RWPE2 (cell line): ENCODE data around the gene TMEM42.

Source experiments
- ATAC-seq: fragments of 200-7000 bp; cut with Tn5 transposase; 3 replicates; pipeline ENCODE4 v1.9.1; 2021; ENCODE audit warnings: low read depth
- DNase-seq: peaks from one replicate; pipeline ENCODE4 v3.0.0-alpha.2; 2020; ENCODE audit warnings: low spot score
- H3K27ac ChIP-seq: fragments of 450-650 bp; 2 replicates; pipeline ENCODE4 v1.5.1; 2017; ENCODE audit warnings: mild to moderate bottlenecking; ENCODE audit not compliant: poor library complexity, severe bottlenecking
- H3K27me3 ChIP-seq: fragments of 250-450 bp; sonication (Bioruptor Pico); 2 replicates; pipeline ENCODE4 v1.5.1; 2021; ENCODE audit warnings: mild to moderate bottlenecking, moderate library complexity; ENCODE audit not compliant: insufficient read depth, poor library complexity, severe bottlenecking
- H3K36me3 ChIP-seq: fragments of 250-450 bp; sonication (Bioruptor Pico); 2 replicates; pipeline ENCODE4 v1.5.1; 2020; ENCODE audit warnings: low read depth, mild to moderate bottlenecking, moderate library complexity
- H3K4me1 ChIP-seq: fragments of 250-450 bp; sonication (Bioruptor Pico); 2 replicates; pipeline ENCODE4 v1.5.1; 2021; ENCODE audit warnings: mild to moderate bottlenecking, moderate library complexity; ENCODE audit not compliant: insufficient read depth, poor library complexity, severe bottlenecking
- H3K4me3 ChIP-seq: fragments of 250-450 bp; sonication (Bioruptor Pico); 2 replicates; pipeline ENCODE4 v1.5.1; 2021; ENCODE audit warnings: mild to moderate bottlenecking, moderate library complexity; ENCODE audit not compliant: severe bottlenecking
- H3K9me3 ChIP-seq: fragments of 250-450 bp; sonication (Bioruptor Pico); 2 replicates; pipeline ENCODE4 v1.5.1; 2021; ENCODE audit warnings: mild to moderate bottlenecking, moderate library complexity; ENCODE audit not compliant: severe bottlenecking
- CTCF ChIP-seq: fragments of 450-650 bp; IDR thresholded peaks from one replicate; pipeline ENCODE4 v1.5.1; 2017; ENCODE audit warnings: mild to moderate bottlenecking, moderate library complexity; ENCODE audit not compliant: poor library complexity, severe bottlenecking

TMEM42 gene

GRCh38 chr3:44870375-44871061 lies 8.8 kb downstream of the TMEM42 start:
- Histone ChIP-seq H3K9me3 (no peaks in the 10 kb centered on the region), H3K27me3 (no peaks in the 10 kb centered on the region), H3K4me1 (no peaks in the 10 kb centered on the region), H3K27ac (no peak overlapping the region), H3K4me3 (no peak overlapping the region), H3K36me3 (no peaks in the 10 kb centered on the region)
- DNase-seq, result no peak
- no peak for ATAC-seq
- TF ChIP-seq CTCF, result no peak

- no peak within 1 kb of the TSS for H3K4me3 ChIP-seq
- no peak within 1 kb of the TSS for H3K27ac ChIP-seq
- H3K4me1 ChIP-seq, result no peaks in the 10 kb centered on the region
- H3K9me3 ChIP-seq, result no peaks in the 10 kb centered on the region
- no peak for DNase-seq
- no peak for ATAC-seq
- H3K36me3 ChIP-seq, result no peaks in the 10 kb centered on the region
- no peaks in the 10 kb centered on the region for H3K27me3 ChIP-seq
- TF ChIP-seq CTCF, result no peak
These were observed 12.6 kb downstream of the TMEM42 start, which contains the start of gene TGM4 for GRCh38 chr3:44874308-44874707. TSS of gene TGM4 (plus strand) at chr3:44874608. CDS start at chr3:44874679, 71 bp downstream.

GRCh38 chr3:44875596-44875995 lies 13.9 kb downstream of the TMEM42 start:
- Histone ChIP-seq H3K27ac (no peak overlapping the region), H3K36me3 (no peaks in the 10 kb centered on the region), H3K9me3 (no peaks in the 10 kb centered on the region), H3K4me1 (no peaks in the 10 kb centered on the region), H3K27me3 (no peaks in the 10 kb centered on the region), H3K4me3 (no peak overlapping the region)
- DNase-seq, result no peak
- TF ChIP-seq CTCF, result no peak
- no peak for ATAC-seq

GRCh38 chr3:44877333-44877732 lies 15.6 kb downstream of the TMEM42 start:
- Histone ChIP-seq H3K27me3 (no peaks in the 10 kb centered on the region), H3K27ac (no peak overlapping the region)
- no peak for ATAC-seq

More at GRCh38 chr3:44877333-44877732, 15.6 kb downstream of the TMEM42 start:
- no peak for DNase-seq
- TF ChIP-seq CTCF, result no peak
- H3K4me1 ChIP-seq, result no peaks in the 10 kb centered on the region
- no peaks in the 10 kb centered on the region for H3K9me3 ChIP-seq
- no peak overlapping the region for H3K4me3 ChIP-seq
- H3K36me3 ChIP-seq, result no peaks in the 10 kb centered on the region
